Measurements from ENCODE around the gene SELENON.
A peak's percentile ranks its signal among the peaks of the same experiment; 100 is the strongest.

SELENON gene

GRCh38 chr1:25810341-25811299, 10.6 kb downstream of the SELENON start:
- TF ChIP-seq NFIC (IDR thresholded peaks at IDR 0.05) (no peak), ZBTB7A (IDR thresholded peaks at IDR 0.05; ENCODE audit: low read depth) (peak; percentile 69; the same call in 1 of the 2 replicates), RAD21 (IDR thresholded peaks at IDR 0.05; ENCODE audit: low read depth) (peak; percentile 92), CEBPB (IDR thresholded peaks at IDR 0.05) (no peak), MAX (IDR thresholded peaks at IDR 0.05) (0 out of 2 replicates have a peak, but pooled peaks have one; percentile 29), TCF12 (IDR thresholded peaks at IDR 0.05; ENCODE audit: low read depth) (no peak), TAF1 (IDR thresholded peaks at IDR 0.05; ENCODE audit: low read depth) (no peak)

- TF ChIP-seq TCF12 (IDR thresholded peaks at IDR 0.05; ENCODE audit: low read depth) (no peak), TAF1 (IDR thresholded peaks at IDR 0.05; ENCODE audit: low read depth) (no peak), RAD21 (IDR thresholded peaks at IDR 0.05; ENCODE audit: low read depth) (no peak), FOXM1 (IDR thresholded peaks at IDR 0.05; ENCODE audit: borderline replicate concordance, low read depth) (no peak), TEAD4 (IDR thresholded peaks at IDR 0.05) (no peak), CEBPB (IDR thresholded peaks at IDR 0.05) (no peak), EP300 (IDR thresholded peaks at IDR 0.05; ENCODE audit: borderline replicate concordance) (no peak), CREB1 (IDR thresholded peaks at IDR 0.05; ENCODE audit: low read depth) (no peak), EGR1 (IDR thresholded peaks at IDR 0.05) (no peak), NFIC (IDR thresholded peaks at IDR 0.05) (no peak), REST (IDR thresholded peaks at IDR 0.05; ENCODE audit: low read depth) (no peak), USF1 (IDR thresholded peaks at IDR 0.05) (no peak)
Observed at GRCh38 chr1:25811384-25812082, 11.5 kb downstream of the SELENON start.

GRCh38 chr1:25813071-25813733, 13.2 kb downstream of the SELENON start:
- TF ChIP-seq TEAD4 (IDR thresholded peaks at IDR 0.05) = no peak
- TF ChIP-seq TAF1 (IDR thresholded peaks at IDR 0.05; ENCODE audit: low read depth) = no peak
- TF ChIP-seq YY1 (IDR thresholded peaks at IDR 0.05; ENCODE audit: low read depth) = no peak
- no peak for TF ChIP-seq RAD21 (IDR thresholded peaks at IDR 0.05; ENCODE audit: low read depth)
- no peak for TF ChIP-seq CEBPB (IDR thresholded peaks at IDR 0.05)
- no peak for TF ChIP-seq MAX (IDR thresholded peaks at IDR 0.05)
- TF ChIP-seq CREB1 (IDR thresholded peaks at IDR 0.05; ENCODE audit: low read depth) = no peak
- no peak for TF ChIP-seq TCF12 (IDR thresholded peaks at IDR 0.05; ENCODE audit: low read depth)
- no peak for TF ChIP-seq FOXM1 (IDR thresholded peaks at IDR 0.05; ENCODE audit: borderline replicate concordance, low read depth)
- no peak for TF ChIP-seq REST (IDR thresholded peaks at IDR 0.05; ENCODE audit: low read depth)
- no peak for TF ChIP-seq USF1 (IDR thresholded peaks at IDR 0.05)
- TF ChIP-seq ZBTB7A (IDR thresholded peaks at IDR 0.05; ENCODE audit: low read depth) = no peak
- TF ChIP-seq EGR1 (IDR thresholded peaks at IDR 0.05) = no peak
- TF ChIP-seq NFIC (IDR thresholded peaks at IDR 0.05) = no peak

- TF ChIP-seq NFIC (IDR thresholded peaks at IDR 0.05) (no peak), EGR1 (IDR thresholded peaks at IDR 0.05) (no peak), USF1 (IDR thresholded peaks at IDR 0.05) (no peak), TAF1 (IDR thresholded peaks at IDR 0.05; ENCODE audit: low read depth) (no peak), REST (IDR thresholded peaks at IDR 0.05; ENCODE audit: low read depth) (no peak), CEBPB (IDR thresholded peaks at IDR 0.05) (no peak)
Observed at GRCh38 chr1:25813734-25814471, 13.9 kb downstream of the SELENON start.
